Adrenal gland (tissue), 5 donors: Measurements from ENCODE around the gene ABTB2.
"Not testable (repeated sequence)": the region's sequence is repeated elsewhere in the genome, so short reads cannot be mapped to it uniquely, and the experiment has no call there.

Experiments
- CTCF ChIP-seq, 6 experiments: fragments of 450-650 bp in 4 of 6; fragments of 200-600 bp in 2 of 6; sonication (generic) in 1 of 6; IDR thresholded peaks; 1 replicate in 5 of 6; 2 replicates in 1 of 6; pipeline versions ENCODE4 v1.5.1 to v1.8.0; 2016 to 2021; ENCODE audit warnings: antibody characterized with exemption in 6 of 6, mild to moderate bottlenecking in 2 of 6, moderate library complexity in 1 of 6
- POLR2A ChIP-seq, 2 donors: fragments of 450-650 bp; IDR thresholded peaks; one replicate each; pipeline ENCODE4 v1.6.1; 2017; ENCODE audit warnings: antibody characterized with exemption in 2 of 2, mild to moderate bottlenecking in 2 of 2, moderate library complexity in 1 of 2
- donor health status: DM: no; HTN: no; CAD: no.

GRCh38 chr11:34180814-34181165, 177.0 kb downstream of the ABTB2 start:
- TF ChIP-seq CTCF, POLR2A (IDR thresholded peaks at IDR 0.05): not testable (repeated sequence)
